NCI-H146 (cell line): Measurements from ENCODE around the gene PRKN.

Experiments used
- DNase-seq: peaks from one replicate; lab custom pipeline; 2025; lab: John Stamatoyannopoulos, UW

PRKN gene

DNA sequence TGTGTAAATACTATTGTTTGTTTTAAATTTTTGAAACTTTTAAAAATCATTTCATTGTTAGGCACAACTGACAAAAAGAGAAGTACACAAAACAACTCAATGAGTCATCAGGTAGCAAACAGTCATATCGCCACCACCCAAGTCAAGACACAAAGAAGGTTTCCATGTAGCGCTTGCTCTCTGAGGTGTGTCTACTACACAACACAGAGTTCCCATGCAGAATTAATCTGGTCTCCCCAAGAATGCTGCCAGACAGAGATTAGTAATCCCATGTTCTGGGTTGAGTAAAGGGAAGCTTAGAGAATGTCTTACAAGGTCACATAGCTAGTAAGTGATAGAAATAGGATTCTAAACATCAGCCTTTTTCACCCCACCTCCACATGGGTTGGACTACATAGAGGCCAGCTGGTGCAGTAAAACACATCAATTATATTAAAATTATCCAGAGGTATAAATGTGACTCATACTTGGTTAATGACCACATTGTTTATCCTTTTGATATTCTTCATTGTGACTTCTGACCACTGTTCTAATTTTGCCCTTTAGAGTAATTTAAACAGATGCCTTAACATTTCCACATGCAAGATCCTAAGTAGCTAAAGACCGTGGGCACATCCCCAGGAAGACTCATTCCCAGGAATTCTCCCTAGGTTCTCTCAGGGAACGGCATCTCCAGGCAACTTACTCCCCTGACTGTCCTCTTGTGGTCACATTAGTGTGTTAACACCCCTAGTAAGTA lies 413.5 kb downstream of the PRKN start:
- no peak for DNase-seq

DNA sequence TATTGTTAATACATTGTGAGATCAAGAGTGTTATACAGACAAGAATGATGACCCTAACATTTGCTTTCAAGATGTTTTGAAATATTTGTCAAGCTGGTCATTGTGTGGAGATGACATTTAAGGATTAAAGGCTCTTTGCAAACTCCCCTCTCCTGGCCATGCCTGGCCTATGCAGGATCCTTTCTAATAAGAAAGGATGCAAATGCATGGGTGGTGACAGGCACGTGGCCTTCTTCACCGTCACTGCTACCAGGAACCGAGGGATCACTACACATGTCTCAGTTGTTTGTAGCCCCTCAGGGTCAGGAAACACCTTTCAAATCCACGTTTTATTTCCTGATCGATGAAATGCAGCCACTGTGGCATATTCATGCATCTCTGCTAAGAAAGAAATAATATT lies 419.7 kb downstream of the PRKN start:
- no peak for DNase-seq

DNA sequence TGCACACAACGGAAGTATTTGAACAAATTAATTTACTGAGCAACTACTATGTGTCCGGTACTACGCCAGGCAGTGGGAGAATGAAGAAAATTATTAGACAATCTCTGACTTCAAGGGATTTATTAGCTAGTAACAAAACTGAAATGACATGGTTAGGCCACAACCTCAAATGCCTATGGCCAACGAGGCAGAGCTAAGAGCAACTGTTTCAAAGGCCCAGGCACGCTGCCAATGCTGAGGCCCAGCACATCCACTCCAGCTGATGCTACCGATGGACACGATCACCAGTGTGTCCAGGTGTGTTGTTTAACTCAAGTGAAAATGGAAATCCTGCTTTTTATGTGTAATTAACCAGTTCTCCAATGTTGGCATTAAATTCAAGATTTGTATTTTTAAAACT lies 420.9 kb downstream of the PRKN start:
- no peak for DNase-seq

DNA sequence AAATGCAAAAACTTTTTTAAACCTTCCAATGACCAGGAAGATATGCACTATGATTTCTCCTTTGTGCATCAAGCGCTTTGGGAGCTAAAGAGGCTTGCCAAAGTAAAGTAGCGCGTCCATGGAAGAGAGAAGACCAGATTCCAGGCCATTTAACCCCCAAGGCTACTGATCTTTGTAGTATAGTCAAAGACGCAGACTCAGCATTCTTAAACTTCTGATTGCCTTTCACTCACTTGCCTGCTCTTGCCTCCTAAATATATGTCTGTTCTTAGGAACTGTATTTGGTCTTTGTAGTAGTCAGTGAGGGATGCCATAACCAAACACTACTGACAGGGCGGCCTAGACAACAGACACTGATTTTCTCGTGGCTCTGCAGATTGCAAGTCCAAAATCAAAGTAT lies 426.4 kb downstream of the PRKN start:
- DNase-seq: no peak

DNA sequence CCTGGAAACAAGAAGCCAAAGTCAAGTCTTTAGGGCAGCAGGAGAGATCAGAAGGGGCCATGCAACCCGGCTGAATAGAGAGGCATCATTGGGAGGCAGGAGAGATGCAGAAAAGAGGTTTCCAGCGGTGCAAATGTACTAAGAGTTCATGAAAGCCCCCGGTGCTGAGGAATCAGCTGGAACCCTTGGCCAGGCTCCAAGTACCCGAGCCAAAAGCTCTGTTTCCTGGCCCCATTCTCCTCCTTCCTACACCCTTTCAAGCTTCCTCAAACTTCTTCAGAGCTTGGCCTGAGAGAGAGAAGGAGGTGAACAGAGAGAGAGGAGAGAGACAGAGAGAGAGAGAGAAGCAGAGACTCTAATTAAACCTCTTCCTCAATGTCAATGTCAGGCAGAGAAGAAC lies 433.5 kb downstream of the PRKN start:
- DNase-seq: no peak

DNA sequence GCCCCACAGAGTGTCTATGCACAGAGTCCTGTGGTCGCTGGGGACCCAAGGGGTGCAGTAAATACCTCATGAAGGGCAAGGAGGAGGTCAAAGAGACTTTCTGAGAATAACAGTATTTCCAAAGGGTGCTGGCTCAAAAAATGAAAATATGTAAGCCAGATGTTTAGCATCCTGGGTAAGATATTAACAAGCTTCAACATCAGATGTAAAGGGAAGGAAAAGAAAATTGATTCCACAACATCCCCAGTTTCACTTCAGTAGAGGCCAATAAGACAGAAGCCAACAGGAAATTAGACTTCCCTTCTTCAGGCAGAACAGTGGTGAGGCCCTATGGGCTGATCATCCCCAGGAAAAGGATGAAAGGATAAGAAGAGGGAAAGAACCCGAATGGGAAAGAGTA lies 434.7 kb downstream of the PRKN start:
- no peak for DNase-seq

DNA sequence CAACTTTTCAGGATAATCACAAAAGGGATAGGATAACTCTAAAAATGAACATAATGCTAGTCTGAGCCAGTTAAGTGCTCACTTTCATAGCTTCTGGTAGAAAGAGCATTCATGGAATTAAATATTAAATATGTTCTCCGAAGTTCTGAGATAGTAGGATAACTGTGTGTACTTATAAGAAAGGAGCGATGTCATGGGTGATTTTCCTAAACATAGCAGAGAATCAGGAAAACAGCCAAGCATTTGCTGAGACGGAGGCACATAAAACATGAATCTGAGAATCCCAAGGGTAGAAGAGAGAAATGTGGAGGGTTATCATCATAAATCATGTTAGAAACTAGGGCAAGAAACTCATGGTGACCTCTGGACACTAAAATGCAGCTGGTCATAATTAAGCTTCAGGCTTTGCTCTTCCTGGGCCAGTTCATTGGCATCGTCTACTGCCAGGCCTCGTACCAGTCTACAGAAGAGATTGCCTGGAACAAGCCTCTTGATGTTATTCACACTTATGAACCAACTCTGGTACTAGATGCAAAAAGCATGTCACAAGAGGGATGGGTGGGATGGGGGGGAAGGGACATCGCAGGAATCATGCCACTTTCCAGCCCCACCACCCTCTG lies 436.6 kb downstream of the PRKN start:
- no peak for DNase-seq

DNA sequence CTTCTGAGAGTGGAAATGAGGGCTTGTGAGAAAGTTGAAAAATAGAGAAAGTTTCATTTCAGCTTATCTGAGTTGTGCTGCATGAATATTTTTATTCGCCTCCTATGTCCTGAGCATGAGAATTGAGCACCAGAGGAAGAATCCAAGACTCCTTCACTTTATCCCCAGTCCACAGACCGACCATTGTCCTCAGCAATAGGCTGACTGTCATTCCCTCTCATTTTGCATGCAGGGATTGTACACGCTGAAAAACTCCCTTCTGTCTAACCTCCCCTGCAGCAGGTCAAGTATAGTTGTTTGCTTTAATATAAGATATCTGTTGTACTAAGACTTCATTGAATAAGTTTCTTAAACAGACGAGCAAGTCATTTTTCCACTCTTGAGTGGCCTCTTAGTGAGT lies 437.6 kb downstream of the PRKN start:
- no peak for DNase-seq

DNA sequence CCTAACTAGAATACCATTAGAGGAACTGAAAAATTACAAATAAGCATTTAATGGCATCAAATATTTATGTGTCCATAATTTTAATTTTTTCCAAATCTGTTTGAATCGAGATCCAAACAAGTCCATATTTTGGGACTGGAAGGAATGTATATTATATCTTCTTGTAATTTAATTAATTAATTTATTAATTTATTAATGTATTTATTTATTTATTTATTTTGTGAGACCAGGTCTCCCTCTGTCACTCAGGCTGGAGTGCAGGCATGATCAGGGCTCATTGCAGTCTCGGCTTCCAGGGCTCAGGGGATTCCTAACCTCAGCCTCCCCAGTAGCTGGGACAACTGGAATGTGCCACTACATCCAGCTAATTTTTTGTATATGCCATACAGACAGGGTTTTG lies 453.6 kb downstream of the PRKN start:
- DNase-seq: no peak

DNA sequence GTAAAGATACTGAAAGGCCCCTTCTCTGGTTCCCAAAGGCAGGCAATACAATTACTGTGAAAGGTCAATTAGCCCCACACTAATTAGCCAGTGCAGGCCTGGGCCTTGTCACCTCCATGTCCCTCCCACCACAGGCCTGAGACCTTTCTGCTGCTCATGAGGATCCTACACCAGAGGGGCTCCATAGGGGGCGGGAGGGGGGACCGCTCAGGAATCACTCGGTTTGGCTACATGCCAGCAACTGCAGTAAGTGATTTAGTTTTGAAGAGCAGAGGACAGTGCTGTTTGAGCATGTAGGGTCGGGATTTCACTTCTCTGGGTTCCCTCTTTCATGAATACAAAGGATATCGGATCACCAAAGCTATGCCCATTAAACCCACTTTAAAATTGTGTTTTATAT lies 455.6 kb downstream of the PRKN start:
- peak; percentile 33 for DNase-seq

DNA sequence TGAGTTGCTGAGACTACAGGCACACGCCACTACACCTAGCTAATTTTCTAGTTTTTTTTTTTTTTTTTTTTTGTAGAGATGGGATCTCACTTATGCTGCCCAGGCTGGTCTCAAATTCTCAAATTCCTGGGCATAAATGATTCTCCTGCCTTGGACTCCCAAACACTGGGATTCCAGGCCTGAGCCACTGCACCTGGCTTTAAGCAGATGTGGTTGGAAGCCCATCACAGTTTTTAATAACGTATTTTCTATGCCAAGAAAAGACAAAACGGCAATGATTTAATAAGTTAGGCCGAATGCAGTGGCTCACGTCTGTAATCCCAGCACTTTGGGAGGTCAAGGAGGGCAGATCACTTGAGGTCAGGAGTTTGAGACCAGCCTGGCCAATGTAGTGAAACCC lies 456.6 kb downstream of the PRKN start:
- DNase-seq: no peak

DNA sequence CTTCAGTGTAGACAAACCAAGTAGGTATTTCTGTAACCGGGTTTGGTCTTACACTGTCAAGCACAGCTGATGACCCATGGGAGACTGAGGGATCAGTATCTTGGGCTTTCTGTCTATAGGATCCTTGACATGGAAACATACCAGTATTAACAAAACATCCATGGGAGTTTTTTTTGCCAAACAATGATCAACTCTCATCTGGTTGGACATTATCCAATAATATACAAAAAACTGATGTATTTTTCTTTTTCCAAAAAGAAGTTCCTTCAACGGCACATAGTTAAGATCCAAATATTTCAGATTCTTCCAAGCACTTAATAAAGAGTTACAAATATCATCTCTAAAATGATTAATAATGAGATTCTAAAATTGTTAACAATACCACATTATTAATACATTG lies 459.9 kb downstream of the PRKN start:
- DNase-seq: no peak

DNA sequence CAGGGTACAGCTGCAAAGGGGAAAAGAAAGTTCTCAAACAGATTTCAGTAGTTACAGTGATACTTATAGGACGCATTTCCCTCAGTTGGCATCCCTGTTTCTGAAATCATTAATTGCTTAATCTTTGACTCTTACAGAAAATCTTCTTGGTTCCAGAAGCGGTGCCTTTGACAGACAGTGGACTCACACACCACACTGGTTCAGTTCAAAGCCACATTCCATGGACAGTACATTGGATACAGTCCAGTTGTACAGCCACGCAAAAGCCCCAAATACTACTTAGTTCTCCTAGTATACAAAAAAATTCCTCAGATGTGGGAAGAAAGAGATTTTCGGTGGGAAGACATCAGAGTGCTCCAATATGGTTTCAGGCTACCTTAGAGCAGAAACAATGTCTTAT lies 460.4 kb downstream of the PRKN start:
- DNase-seq: no peak

DNA sequence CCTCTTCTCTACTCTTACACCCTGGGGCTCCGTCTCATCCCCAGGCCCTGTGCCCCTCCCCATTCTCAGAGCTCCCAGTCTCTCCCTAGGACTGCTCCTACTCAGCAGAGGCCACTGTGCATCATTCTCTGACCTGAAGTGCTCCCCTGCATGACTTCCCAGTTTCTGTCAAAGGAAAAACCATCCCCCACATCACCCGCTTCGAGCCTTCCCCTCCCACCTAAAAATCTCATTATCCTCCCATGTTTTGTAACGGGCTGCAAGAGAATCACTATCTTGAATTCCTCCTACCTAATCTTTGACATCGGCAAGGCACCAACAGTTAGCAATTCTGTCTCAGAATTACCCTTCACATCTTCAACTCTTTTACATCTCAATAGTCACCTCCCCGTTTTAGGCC lies 463.0 kb downstream of the PRKN start:
- no peak for DNase-seq

DNA sequence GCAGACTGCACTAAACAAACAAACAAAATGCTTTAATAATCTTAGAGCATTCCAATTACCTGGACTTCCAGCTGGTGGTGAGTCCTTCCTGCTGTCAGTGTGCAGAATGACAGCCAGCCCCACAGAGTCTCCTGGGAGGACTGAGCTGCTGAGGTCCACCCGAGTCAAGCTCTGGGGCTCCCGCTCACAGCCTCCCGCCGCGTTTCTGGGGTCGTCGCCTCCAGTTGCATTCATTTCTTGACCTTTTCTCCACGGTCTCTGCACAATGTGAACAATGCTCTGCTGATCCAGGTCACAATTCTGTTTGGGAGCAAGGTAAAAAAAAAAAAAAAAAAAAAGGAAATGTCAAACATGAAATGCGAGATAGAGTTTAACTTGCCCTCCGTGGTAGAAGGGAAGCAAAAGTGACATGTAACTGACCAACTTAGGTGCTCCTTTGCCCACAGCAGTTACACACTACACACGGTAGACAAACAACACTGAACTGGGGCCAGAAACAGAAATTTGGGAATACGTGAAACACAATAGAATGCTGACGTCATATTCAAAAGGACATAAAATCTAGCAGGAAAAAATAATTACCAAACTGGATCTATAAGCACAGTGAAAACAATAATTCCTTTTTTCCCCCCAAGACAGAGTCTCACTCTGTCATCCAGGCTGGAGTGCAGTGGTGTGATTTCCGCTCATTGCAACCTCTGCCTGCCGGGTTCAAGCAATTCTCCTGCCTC lies 464.9 kb downstream of the PRKN start:
- peak; percentile 15 for DNase-seq

DNA sequence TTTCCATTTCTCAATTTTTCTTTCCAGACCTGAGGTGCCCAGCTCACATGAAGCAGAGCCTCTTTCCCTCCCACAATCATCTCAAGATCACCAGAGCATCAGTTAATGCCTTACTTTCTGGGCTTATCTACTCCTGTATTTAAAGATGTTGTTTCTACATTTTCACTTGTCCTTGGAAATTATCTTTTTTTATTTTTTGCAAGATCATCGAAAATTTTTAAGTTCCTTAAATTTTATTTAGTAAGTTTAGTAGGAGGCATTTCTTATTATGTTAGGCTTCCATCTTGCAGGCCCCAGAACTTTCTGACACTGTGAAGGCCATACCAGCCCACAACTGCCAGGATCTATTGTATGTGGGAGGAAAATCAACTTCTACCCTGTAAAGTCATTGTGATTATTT lies 466.0 kb downstream of the PRKN start:
- DNase-seq: no peak

DNA sequence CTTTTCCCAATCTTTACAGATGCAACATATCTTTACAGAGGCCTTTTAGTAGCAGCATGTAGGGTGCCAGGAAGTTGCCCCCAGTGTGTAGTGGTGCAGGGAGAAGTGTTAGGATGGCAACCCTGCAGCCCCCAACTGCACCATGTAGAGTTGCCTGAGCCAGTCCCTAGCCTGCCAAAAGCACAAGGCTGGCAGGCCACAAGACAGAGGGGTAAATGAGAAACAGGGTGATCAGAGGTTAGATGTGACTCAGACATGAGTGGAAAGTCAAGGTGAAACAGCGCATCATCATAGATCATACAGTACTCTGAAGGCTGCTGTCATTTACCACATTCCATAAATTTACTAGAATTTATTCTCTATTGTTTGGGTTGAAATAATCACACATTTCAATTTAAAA lies 467.5 kb downstream of the PRKN start:
- no peak for DNase-seq

DNA sequence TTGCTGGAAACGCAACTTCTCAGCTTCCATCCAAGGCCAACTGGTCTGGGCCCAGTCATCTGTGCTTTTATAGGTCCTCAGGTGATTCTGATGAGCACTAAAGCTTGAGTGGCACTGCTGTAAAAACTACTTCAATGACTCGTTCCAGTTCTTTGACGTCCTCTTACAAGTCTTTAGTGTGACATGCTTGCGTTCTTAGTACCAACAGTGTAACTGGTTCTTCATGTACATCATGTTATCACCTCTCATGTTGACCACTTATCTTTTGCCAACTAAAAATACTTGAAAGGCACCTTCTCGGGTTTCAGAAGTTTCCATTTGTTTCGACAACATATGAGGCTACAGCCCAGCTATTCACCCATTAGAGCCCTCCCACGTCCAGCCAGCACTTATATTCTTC lies 468.9 kb downstream of the PRKN start:
- DNase-seq: no peak

DNA sequence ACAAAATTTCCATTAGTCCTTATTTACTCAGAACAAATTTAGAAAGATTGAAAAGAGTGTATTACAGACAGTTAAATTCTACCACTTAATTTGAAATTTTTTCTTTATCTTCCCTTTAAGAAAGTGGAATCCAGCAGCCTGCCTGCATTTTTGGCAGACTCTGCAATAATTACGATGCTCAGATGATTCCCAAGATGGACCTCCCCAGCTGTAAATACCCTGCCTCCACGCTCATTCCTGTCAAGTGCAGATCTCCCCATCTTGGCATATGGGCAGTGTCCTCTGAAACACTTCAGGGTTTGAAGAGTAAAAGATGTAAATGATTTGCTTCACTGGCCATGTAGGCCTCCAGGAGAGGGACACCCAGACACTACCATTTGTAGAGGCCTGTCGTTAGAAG lies 471.2 kb downstream of the PRKN start:
- no peak for DNase-seq

DNA sequence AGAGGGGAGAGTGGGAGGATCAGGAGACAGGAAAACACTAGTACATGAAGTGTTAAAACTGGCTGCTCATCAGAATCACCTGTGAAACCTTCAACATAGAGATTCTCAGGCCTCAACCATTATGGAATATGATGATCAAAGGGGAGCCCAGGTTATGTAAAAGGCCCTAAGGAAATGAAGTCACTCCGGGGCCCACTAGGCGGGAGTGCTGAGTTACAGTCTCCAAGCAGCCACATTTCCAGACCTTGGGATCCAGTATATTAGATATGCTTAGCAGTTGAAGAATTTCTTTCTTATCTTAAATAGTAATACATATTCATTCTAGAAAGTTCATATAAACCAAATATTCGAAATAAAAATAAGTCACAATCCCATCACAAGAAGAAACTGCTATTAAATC lies 476.3 kb downstream of the PRKN start:
- DNase-seq: peak; percentile 29

DNA sequence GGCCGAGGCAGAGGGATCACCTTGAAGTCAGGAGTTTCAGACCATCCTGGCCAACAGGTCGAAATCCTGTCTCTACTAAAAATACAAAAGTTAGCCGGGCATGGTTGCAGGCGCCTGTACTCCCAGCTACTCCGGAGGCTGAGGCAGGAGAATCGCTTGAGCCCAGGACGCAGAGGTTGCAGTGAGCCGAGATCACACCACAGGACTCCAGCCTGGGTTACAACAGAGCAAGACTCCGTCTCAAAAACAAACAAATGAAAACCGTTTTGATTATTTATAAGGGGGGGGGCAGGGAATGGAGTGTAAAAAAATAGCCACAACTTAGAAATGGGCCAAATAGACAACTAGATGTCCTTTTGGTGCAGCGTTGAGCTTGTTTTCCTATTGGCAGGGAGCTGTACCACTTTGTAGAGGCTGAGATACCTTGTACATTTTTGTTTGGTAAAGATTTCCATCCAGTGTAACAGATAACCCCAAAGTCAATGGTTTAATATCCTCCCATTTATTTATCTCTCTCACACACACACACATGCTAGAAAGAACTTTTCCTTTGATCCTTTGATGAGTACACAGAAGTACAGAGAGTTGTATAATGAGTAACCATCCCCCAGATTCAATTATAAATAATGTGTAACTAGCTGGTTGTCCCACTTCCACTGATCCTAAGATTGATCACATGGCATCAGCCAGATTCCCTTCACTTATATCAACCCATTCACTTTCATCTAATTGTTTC lies 477.5 kb downstream of the PRKN start:
- DNase-seq: no peak

DNA sequence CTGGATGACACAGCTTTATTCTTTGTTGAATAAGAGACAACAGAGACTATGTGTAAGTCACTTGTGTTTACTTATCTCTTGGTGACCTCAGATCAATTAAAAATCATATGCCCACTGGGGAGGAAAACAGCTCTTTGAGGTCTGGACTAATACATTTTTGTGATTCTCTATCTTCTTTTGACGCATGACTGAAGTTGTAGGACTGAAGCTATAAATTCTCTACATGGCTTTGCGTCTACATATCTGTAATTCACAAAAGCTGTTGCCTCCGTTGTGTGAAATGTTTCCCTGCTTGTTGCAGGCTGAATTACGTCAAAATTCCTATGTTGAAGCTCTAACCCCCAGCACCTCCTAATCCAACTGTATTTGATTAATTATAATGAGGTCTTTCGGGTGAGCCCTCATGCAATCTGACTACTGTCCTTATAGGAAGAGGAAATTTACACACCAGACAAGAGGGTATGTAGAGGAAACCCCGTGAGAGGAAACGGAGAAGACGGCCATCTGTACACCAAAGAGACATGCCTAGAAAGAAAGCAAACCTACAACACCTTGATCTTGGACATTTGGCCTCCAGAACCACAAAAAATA lies 481.6 kb downstream of the PRKN start:
- DNase-seq: peak; percentile 26
